ENCODE data around the gene CIDEB.

CIDEB gene

GRCh38 chr14:24325963-24326362 is 18.2 kb upstream of the CIDEB start:
- DNase-seq (ENCODE audit: low read depth in 1 of 2, low spot score in 1 of 2) = no peak
- Histone ChIP-seq H3K4me3 (replicated peaks; ENCODE audit: insufficient read depth, low read length) (no peak overlapping the region), H3K27me3 (ENCODE audit: insufficient read depth, poor library complexity, severe bottlenecking) (no peaks in the 10 kb centered on the region), H3K27ac (replicated peaks) (no peak overlapping the region)
- TF ChIP-seq, protein P1, sequence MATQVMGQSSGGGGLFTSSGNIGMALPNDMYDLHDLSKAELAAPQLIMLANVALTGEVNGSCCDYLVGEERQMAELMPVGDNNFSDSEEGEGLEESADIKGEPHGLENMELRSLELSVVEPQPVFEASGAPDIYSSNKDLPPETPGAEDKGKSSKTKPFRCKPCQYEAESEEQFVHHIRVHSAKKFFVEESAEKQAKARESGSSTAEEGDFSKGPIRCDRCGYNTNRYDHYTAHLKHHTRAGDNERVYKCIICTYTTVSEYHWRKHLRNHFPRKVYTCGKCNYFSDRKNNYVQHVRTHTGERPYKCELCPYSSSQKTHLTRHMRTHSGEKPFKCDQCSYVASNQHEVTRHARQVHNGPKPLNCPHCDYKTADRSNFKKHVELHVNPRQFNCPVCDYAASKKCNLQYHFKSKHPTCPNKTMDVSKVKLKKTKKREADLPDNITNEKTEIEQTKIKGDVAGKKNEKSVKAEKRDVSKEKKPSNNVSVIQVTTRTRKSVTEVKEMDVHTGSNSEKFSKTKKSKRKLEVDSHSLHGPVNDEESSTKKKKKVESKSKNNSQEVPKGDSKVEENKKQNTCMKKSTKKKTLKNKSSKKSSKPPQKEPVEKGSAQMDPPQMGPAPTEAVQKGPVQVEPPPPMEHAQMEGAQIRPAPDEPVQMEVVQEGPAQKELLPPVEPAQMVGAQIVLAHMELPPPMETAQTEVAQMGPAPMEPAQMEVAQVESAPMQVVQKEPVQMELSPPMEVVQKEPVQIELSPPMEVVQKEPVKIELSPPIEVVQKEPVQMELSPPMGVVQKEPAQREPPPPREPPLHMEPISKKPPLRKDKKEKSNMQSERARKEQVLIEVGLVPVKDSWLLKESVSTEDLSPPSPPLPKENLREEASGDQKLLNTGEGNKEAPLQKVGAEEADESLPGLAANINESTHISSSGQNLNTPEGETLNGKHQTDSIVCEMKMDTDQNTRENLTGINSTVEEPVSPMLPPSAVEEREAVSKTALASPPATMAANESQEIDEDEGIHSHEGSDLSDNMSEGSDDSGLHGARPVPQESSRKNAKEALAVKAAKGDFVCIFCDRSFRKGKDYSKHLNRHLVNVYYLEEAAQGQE (IDR thresholded peaks at IDR 0.05; ENCODE audit: insufficient replicate concordance, low read depth) = no peak
- TF ChIP-seq CTCF (IDR thresholded peaks at IDR 0.05; ENCODE audit: insufficient read depth, low read length) (no peak), SPI1 (IDR thresholded peaks at IDR 0.05; ENCODE audit: borderline replicate concordance, low read depth) (no peak), POLR2AphosphoS5 (IDR thresholded peaks at IDR 0.05; ENCODE audit: low read depth) (no peak), GABPA (IDR thresholded peaks at IDR 0.05; ENCODE audit: low read depth) (no peak)

DNA sequence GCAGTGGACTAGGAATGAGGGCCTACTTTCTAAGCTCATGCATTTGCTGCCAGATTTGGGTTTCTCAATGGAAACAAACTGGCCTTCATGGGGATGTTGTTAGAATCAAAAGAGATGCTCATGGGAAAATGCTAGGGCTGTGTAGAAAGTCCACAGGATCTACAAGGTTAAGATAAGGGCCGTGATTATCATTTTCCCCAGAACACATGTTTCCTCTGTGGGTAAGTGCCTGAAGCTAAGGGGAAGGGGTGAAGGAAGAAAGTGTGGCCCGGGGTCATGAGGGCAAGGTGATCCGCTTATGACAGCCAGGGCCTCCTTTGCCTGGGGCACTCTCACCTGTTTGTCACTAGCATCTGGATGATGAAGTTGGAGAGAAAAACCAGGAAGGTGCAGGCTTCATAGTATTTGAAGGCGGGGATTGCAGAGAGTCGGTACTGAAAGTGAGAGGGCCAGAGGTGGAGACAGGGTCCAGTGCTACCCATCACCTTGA is 17.3 kb upstream of the CIDEB start:
- TF ChIP-seq, protein P1 (IDR thresholded peaks at IDR 0.05; ENCODE audit: insufficient replicate concordance, low read depth) = no peak
- TF ChIP-seq POLR2AphosphoS5 (IDR thresholded peaks at IDR 0.05; ENCODE audit: low read depth) = no peak
- TF ChIP-seq SPI1 (IDR thresholded peaks at IDR 0.05; ENCODE audit: borderline replicate concordance, low read depth) = no peak
- no peak for TF ChIP-seq CTCF (IDR thresholded peaks at IDR 0.05; ENCODE audit: insufficient read depth, low read length)
- no peak for TF ChIP-seq GABPA (IDR thresholded peaks at IDR 0.05; ENCODE audit: low read depth)
- no peak overlapping the region for H3K27ac ChIP-seq (replicated peaks)
- H3K4me3 ChIP-seq (replicated peaks; ENCODE audit: insufficient read depth, low read length) = no peak overlapping the region
- no peak for DNase-seq (ENCODE audit: low read depth in 1 of 2, low spot score in 1 of 2)
- no peaks in the 10 kb centered on the region for H3K27me3 ChIP-seq (ENCODE audit: insufficient read depth, poor library complexity, severe bottlenecking)

DNA sequence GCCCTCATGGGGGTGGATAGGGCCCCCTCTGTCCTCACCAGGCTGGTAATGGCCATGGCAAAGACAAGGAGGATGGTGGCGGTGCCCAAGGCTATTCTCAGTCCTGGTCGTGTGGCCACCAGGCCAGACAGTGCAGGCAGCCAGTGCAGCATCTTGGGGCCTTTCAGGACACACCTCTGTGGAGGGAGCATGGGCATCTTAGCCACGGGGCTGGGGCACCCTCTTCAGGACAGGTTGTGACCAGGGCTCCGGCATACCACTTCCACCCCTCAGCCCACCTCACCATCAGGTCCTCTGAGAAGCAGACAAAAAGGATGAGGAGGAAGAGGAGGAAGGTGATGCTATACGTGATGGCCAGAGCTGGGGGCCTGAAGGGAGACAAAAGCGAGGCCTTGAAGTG is 16.2 kb upstream of the CIDEB start:
- Histone ChIP-seq H3K4me3 (replicated peaks; ENCODE audit: insufficient read depth, low read length) (no peak overlapping the region), H3K27me3 (ENCODE audit: insufficient read depth, poor library complexity, severe bottlenecking) (no peaks in the 10 kb centered on the region), H3K27ac (replicated peaks) (no peak overlapping the region)
- TF ChIP-seq SPI1 (IDR thresholded peaks at IDR 0.05; ENCODE audit: borderline replicate concordance, low read depth) (no peak), CTCF (IDR thresholded peaks at IDR 0.05; ENCODE audit: insufficient read depth, low read length) (no peak), GABPA (IDR thresholded peaks at IDR 0.05; ENCODE audit: low read depth) (no peak), POLR2AphosphoS5 (IDR thresholded peaks at IDR 0.05; ENCODE audit: low read depth) (no peak)
- TF ChIP-seq, protein P1 (IDR thresholded peaks at IDR 0.05; ENCODE audit: insufficient replicate concordance, low read depth) = no peak
- no peak for DNase-seq (ENCODE audit: low read depth in 1 of 2, low spot score in 1 of 2)
